Left renal cortex interstitium (tissue), 4 donors: ENCODE data around the gene KRTAP2-3. TPM values are rescaled to one million over a fixed set of nuclear protein-coding genes. Genes with fewer than 3 reads are reported as not detected.

Experiments
- polyA plus RNA-seq, 4 donors: library from polyadenylated mRNA; unstranded; fragments of 120-200 nt; gene quantifications; one replicate each; pipeline ENCODE4 v1.2.1, GENCODE V29; 2013; ENCODE audit not compliant: insufficient read length in 4 of 4

KRTAP2-3 gene
- polyA plus RNA-seq, 4 donors: not detected

Other genes starting within 250 kb of the KRTAP2-3 start
- gene KRT10, start 237.5 kb downstream of the KRTAP2-3 start, polyA plus RNA-seq: 10 to 100 TPM; 41.1 to 72.4 (median 42.9) TPM
- gene KRT12, start 192.9 kb downstream of the KRTAP2-3 start, polyA plus RNA-seq: under 1 TPM in 1 of 4 donors, not detected in 3; 0.28 TPM
- gene KRT20, start 174.9 kb downstream of the KRTAP2-3 start, polyA plus RNA-seq: under 1 TPM in 2 of 4 donors, not detected in 2; 0.20 to 0.24 TPM
- 1 to 10 TPM in 3 of 4 donors, under 1 TPM in 1; 0.57 to 2.3 (median 1.6) TPM for gene KRT23, start 122.5 kb downstream of the KRTAP2-3 start, polyA plus RNA-seq
- gene KRT39, start 93.2 kb downstream of the KRTAP2-3 start, polyA plus RNA-seq: under 1 TPM in 1 of 4 donors, not detected in 3; 0.09 TPM
- under 1 TPM in 1 of 4 donors, not detected in 3; 0.08 TPM for gene KRT40, start 75.8 kb downstream of the KRTAP2-3 start, polyA plus RNA-seq
- gene KRTAP3-3, start 66.0 kb downstream of the KRTAP2-3 start, polyA plus RNA-seq: not detected
- gene KRTAP3-2, start 60.2 kb downstream of the KRTAP2-3 start, polyA plus RNA-seq: not detected
- gene KRTAP3-1, start 51.0 kb downstream of the KRTAP2-3 start, polyA plus RNA-seq: not detected
- gene KRTAP1-5, start 32.9 kb downstream of the KRTAP2-3 start, polyA plus RNA-seq: not detected
- not detected for gene KRTAP1-4, start 29.9 kb downstream of the KRTAP2-3 start, polyA plus RNA-seq
- gene KRTAP1-3, start 25.2 kb downstream of the KRTAP2-3 start, polyA plus RNA-seq: not detected
- not detected for gene KRTAP1-1, start 18.7 kb downstream of the KRTAP2-3 start, polyA plus RNA-seq
- gene KRTAP2-1, start 12.8 kb downstream of the KRTAP2-3 start, polyA plus RNA-seq: not detected
- gene KRTAP2-2, start 4.9 kb downstream of the KRTAP2-3 start, polyA plus RNA-seq: not detected
- not detected for gene KRTAP2-4, start 5.8 kb upstream of the KRTAP2-3 start, polyA plus RNA-seq
- not detected for gene KRTAP4-7, start 24.0 kb upstream of the KRTAP2-3 start, polyA plus RNA-seq
- gene KRTAP4-8, start 38.0 kb upstream of the KRTAP2-3 start, polyA plus RNA-seq: not detected
- not detected for gene KRTAP4-16, start 42.1 kb upstream of the KRTAP2-3 start, polyA plus RNA-seq
- not detected for gene KRTAP4-9, start 45.3 kb upstream of the KRTAP2-3 start, polyA plus RNA-seq
- gene KRTAP4-11, start 58.3 kb upstream of the KRTAP2-3 start, polyA plus RNA-seq: not detected
- gene KRTAP4-12, start 64.1 kb upstream of the KRTAP2-3 start, polyA plus RNA-seq: not detected
- gene KRTAP4-6, start 80.4 kb upstream of the KRTAP2-3 start, polyA plus RNA-seq: not detected
- not detected for gene KRTAP4-5, start 89.7 kb upstream of the KRTAP2-3 start, polyA plus RNA-seq
- not detected for gene KRTAP4-4, start 100.6 kb upstream of the KRTAP2-3 start, polyA plus RNA-seq
- not detected for gene KRTAP4-3, start 108.1 kb upstream of the KRTAP2-3 start, polyA plus RNA-seq
- not detected for gene KRTAP4-2, start 118.1 kb upstream of the KRTAP2-3 start, polyA plus RNA-seq
- gene KRTAP4-1, start 124.8 kb upstream of the KRTAP2-3 start, polyA plus RNA-seq: not detected
- gene KRTAP9-1, start 129.8 kb upstream of the KRTAP2-3 start, polyA plus RNA-seq: not detected
- gene KRTAP9-2, start 166.5 kb upstream of the KRTAP2-3 start, polyA plus RNA-seq: not detected
- gene KRTAP9-3, start 172.3 kb upstream of the KRTAP2-3 start, polyA plus RNA-seq: not detected
- gene KRTAP9-8, start 177.9 kb upstream of the KRTAP2-3 start, polyA plus RNA-seq: not detected
- gene KRTAP9-4, start 189.6 kb upstream of the KRTAP2-3 start, polyA plus RNA-seq: not detected
- not detected for gene KRTAP9-9, start 195.3 kb upstream of the KRTAP2-3 start, polyA plus RNA-seq
- gene KRTAP9-6, start 205.3 kb upstream of the KRTAP2-3 start, polyA plus RNA-seq: under 1 TPM in 3 of 4 donors, not detected in 1; 0.09 to 0.14 (median 0.10) TPM
- not detected for gene KRTAP9-7, start 215.6 kb upstream of the KRTAP2-3 start, polyA plus RNA-seq
- gene KRTAP29-1, start 242.7 kb upstream of the KRTAP2-3 start, polyA plus RNA-seq: not detected
- not detected for gene KRTAP16-1, start 249.2 kb upstream of the KRTAP2-3 start, polyA plus RNA-seq